Breast epithelium (tissue), 3 donors: ENCODE results near the gene FOXL1.
A peak's percentile ranks its signal among the peaks of the same experiment; 100 is the strongest.

Experiments used
- CTCF ChIP-seq, 3 donors: fragments of 450-650 bp; IDR thresholded peaks; one replicate each; pipeline ENCODE4 v1.5.1; 2016 to 2017; ENCODE audit warnings: antibody characterized with exemption in 3 of 3, mild to moderate bottlenecking in 3 of 3, moderate library complexity in 3 of 3
- POLR2A ChIP-seq: fragments of 450-650 bp; IDR thresholded peaks from one replicate; pipeline ENCODE4 v1.6.1; 2016; ENCODE audit warnings: antibody characterized with exemption, mild to moderate bottlenecking, moderate library complexity

DNA sequence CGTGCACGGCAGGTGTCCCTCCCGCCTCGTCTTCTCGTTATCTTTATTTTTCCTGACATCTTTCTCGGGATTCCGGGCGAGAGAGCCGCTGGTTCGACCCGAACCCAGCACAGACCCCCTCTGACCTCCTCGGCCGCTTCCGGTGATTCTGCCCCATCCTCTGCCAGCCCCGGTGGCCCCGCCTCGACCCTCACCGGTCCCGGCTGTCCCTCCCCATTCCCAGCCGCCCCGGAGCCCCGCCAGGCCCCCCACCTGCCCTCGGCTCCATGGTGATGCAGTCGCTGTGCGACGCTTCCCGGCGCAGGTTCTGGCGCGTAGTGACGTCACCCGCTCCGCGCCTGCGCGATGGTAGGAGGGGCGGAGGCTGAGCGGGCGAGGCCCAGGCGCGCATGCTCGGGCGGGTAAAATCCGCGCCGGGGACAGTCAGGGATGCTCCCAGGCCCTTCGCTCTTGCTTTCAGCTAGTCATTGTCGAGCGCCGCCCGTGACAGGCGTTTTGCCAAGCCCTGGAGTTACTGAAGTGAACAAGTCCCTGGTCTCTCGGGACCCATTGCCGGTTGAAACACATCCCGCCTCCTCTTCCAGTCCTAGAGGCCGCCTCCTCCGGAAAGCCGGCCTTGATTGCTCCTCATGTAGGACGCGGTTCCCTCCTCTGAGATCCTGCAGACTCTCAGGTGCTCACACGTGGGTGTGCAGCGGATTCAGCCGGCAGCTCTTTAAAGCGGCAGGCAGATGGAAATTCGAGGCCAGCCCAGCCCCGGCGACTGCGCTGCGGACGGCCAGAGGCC is 23.2 kb upstream of the FOXL1 start, which contains the start of gene MTHFSD:
- TF ChIP-seq CTCF (IDR thresholded peaks at IDR 0.05) (peak in 1 of 3 donors; percentile 8), POLR2A (no peak)
